GM12878 (cell line): ENCODE data around the gene ARFGAP2. TPM values are rescaled to one million over a fixed set of nuclear protein-coding genes. Genes with fewer than 3 reads are reported as not detected.
"Not testable (repeated sequence)": the region's sequence is repeated elsewhere in the genome, so short reads cannot be mapped to it uniquely, and the experiment has no call there.

Source experiments
- ATAC-seq: fragments of 200-7000 bp; cut with Tn5 transposase; 3 replicates; pipeline ENCODE4 v1.9.1; 2020; ENCODE audit warnings: mild to moderate bottlenecking, moderate library complexity
- BruUV-seq: library from RNA; stranded (reverse); fragments of 400-500 nt; replicated peaks from 2 replicates; lab custom pipeline; 2021; lab: Mats Ljungman, UMichigan
- CTCF ChIA-PET: fragments of 300-600 bp; sonication (Branson Sonifier 250); formaldehyde crosslinking; extraction: SDS; loops from one replicate; lab custom pipeline; 2021; ENCODE audit warnings: inconsistent platforms; lab: Yijun Ruan, JAX
- POLR2A ChIA-PET: fragments of 350-600 bp; formaldehyde crosslinking; extraction: SDS; loops from one replicate; lab custom pipeline; 2021; ENCODE audit warnings: inconsistent platforms; lab: Charles Lee
- RAD21 ChIA-PET: fragments of 300-600 bp; sonication (Branson Sonifier 250); formaldehyde crosslinking; loops from one replicate; lab custom pipeline; 2023; ENCODE audit warnings: antibody characterized with exemption; ENCODE audit not compliant: unreplicated experiment; lab: Charles Lee
- SMC1A ChIA-PET: fragments of 300-600 bp; sonication (Branson Sonifier 250); formaldehyde crosslinking; loops from one replicate; lab custom pipeline; 2023; ENCODE audit not compliant: unreplicated experiment, uncharacterized antibody; lab: Charles Lee
- DNase-seq: peaks from one replicate; pipeline ENCODE4 v3.0.0-alpha.2; 2011; ENCODE audit warnings: low read depth, low spot score
- FAIRE-seq: peaks from 3 replicates; lab custom pipeline; 2011; peaks lifted over from hg19 to GRCh38; lab: Jason Lieb, UNC
- H2AFZ ChIP-seq: 2 replicates; pipeline ENCODE4 v1.6.0; 2011; ENCODE audit warnings: low read depth, low read length, control low read depth; ENCODE audit not compliant: control insufficient read depth
- H3K27ac ChIP-seq: 2 replicates; pipeline ENCODE4 v1.5.1; 2011; ENCODE audit warnings: control low read depth; ENCODE audit not compliant: control insufficient read depth, insufficient read depth
- H3K27me3 ChIP-seq, 2 experiments: replicated peaks in 1 of 2; 2 replicates each; pipeline versions ENCODE4 v1.6.0 to v1.6.1; 2011; ENCODE audit warnings: low read length in 1 of 2; ENCODE audit not compliant: control insufficient read depth in 2 of 2, insufficient read depth in 2 of 2
- H3K36me3 ChIP-seq, 2 experiments: 2 replicates each; pipeline ENCODE4 v1.5.1; 2011; ENCODE audit warnings: low read length in 1 of 2; ENCODE audit not compliant: control insufficient read depth in 2 of 2, insufficient read depth in 2 of 2
- H3K4me1 ChIP-seq: 2 replicates; pipeline ENCODE4 v1.6.1; 2011; ENCODE audit warnings: mild to moderate bottlenecking, low read length, moderate library complexity, mixed read lengths; ENCODE audit not compliant: control insufficient read depth, insufficient read depth
- H3K4me2 ChIP-seq: 2 replicates; pipeline ENCODE4 v1.6.0; 2011; ENCODE audit warnings: control low read depth; ENCODE audit not compliant: control insufficient read depth, insufficient read depth
- H3K4me3 ChIP-seq: fragments of 200-600 bp; sonication (generic); 2 replicates; pipeline ENCODE4 v1.5.1; 2016
- H3K79me2 ChIP-seq: 2 replicates; pipeline ENCODE4 v1.6.0; 2011; ENCODE audit warnings: low read length; ENCODE audit not compliant: control insufficient read depth, insufficient read depth
- H3K9ac ChIP-seq: 2 replicates; pipeline ENCODE4 v1.8.0; 2011; ENCODE audit warnings: low read length, control low read depth, mixed read lengths; ENCODE audit not compliant: control insufficient read depth, insufficient read depth
- H3K9me3 ChIP-seq: replicated peaks from 3 replicates; pipeline ENCODE4 v1.5.1; 2011; ENCODE audit warnings: mild to moderate bottlenecking, low read length; ENCODE audit not compliant: control insufficient read depth, insufficient read depth
- H4K20me1 ChIP-seq: 2 replicates; pipeline ENCODE4 v1.6.0; 2011; ENCODE audit not compliant: control insufficient read depth, insufficient read depth
- BMI1 ChIP-seq: fragments of 450-650 bp; IDR thresholded peaks from 2 replicates; pipeline ENCODE4 v1.6.1; 2016; ENCODE audit warnings: mild to moderate bottlenecking, moderate library complexity, borderline replicate concordance
- CBX5 ChIP-seq: sonication (generic); IDR thresholded peaks from 2 replicates; pipeline ENCODE4 v1.6.1; 2016; ENCODE audit warnings: low read depth, moderate library complexity, mild to moderate bottlenecking, inconsistent platforms
- POLR2AphosphoS5 ChIP-seq: IDR thresholded peaks from 2 replicates; pipeline ENCODE4 v1.6.1; 2011; ENCODE audit warnings: mild to moderate bottlenecking, low read length, inconsistent platforms
- RELB ChIP-seq: fragments of 450-650 bp; IDR thresholded peaks from 2 replicates; pipeline ENCODE4 v1.6.1; 2017; ENCODE audit warnings: low read depth, mild to moderate bottlenecking, moderate library complexity
- SREBF1 ChIP-seq: IDR thresholded peaks from 2 replicates; pipeline ENCODE4 v1.6.1; 2012; ENCODE audit warnings: mild to moderate bottlenecking, low read length
- TARDBP ChIP-seq: IDR thresholded peaks from 2 replicates; pipeline ENCODE4 v1.6.1; 2016; ENCODE audit warnings: borderline replicate concordance
- ZNF24 ChIP-seq: fragments of 450-650 bp; IDR thresholded peaks from 2 replicates; pipeline ENCODE4 v1.6.1; 2017; ENCODE audit warnings: antibody characterized with exemption, mild to moderate bottlenecking
- WGBS: methylation state at CpG from one replicate; pipeline ENCODE4 v1.1.6; 2016; ENCODE audit warnings: low lambda C conversion rate; ENCODE audit not compliant: insufficient replicate concordance, insufficient coverage; ENCODE audit errors: missing lambda C conversion rate; 5-methylcytosine and 5-hydroxymethylcytosine counted together
- in situ Hi-C: fragments of 300-500 bp; cut with MboI; formaldehyde crosslinking; loops from 9 replicates; pipeline ENCODE4 v1.14.3; 2018; ENCODE audit warnings: mixed read lengths
- intact Hi-C: fragments of 100-400 bp; cut with micrococcal nuclease; formaldehyde crosslinking; loops from one replicate; pipeline ENCODE4 v1.14.2; 2022; ENCODE audit not compliant: unreplicated experiment
- polyA plus RNA-seq, 11 experiments: library from polyadenylated mRNA; depleted of rRNA in 4 of 11; unstranded in 6 of 11; stranded (reverse) in 5 of 11; fragments of >200 nt; fragmentation: Nextera tagmentation in 4 of 11; fragmentation: Illumina TruSeq in 1 of 11; extraction: Ambion mirVana in 4 of 11; extraction: Trizol in 1 of 11; gene quantifications; 1 replicate in 1 of 11; 2 replicates in 10 of 11; pipeline versions ENCODE4 v1.2.1 to v1.2.3, GENCODE V29; 2011 to 2016; ENCODE audit warnings: inconsistent platforms in 2 of 11, missing spikeins in 2 of 11, low read depth in 1 of 11
- total RNA-seq, 4 experiments: library from RNA; depleted of rRNA in 3 of 4; stranded (reverse); fragments of >200 nt in 3 of 4; fragmentation: Illumina TruSeq in 1 of 4; extraction: Trizol in 1 of 4; gene quantifications; 2 replicates each; pipeline versions ENCODE4 v1.2.1 to v1.2.3, GENCODE V29; 2013 to 2021
- TF ChIP-seq, protein P1 (sequence below): fragments of 450-650 bp; IDR thresholded peaks from 2 replicates; pipeline ENCODE4 v1.6.1; 2017; ENCODE audit warnings: mild to moderate bottlenecking, low read depth, inconsistent platforms; ENCODE audit not compliant: poor library complexity, severe bottlenecking
- TF ChIP-seq, protein P2 (sequence below): IDR thresholded peaks from 2 replicates; pipeline ENCODE4 v1.6.1; 2012; ENCODE audit warnings: low read depth, low read length, improper control_type of control experiment

The ARFGAP2 gene
- total and polyA plus RNA-seq, 10 of the 15 experiments (the other 5 are each of a cell fraction or from before 2014, with no cell fraction given), result 20.9 to 100 (median 75.5) TPM

GRCh38 chr11:47192111-47192510 is 15.4 kb upstream of the ARFGAP2 start:
- Histone ChIP-seq H4K20me1 (no peaks in the 10 kb centered on the region), H3K27ac (no peak overlapping the region), H3K9me3 (no peaks in the 10 kb centered on the region), H3K79me2 (no peaks in the 10 kb centered on the region), H3K4me1 (peaks cover 4% of the 10 kb centered on the region; the same call in 1 of the 2 replicates), H3K36me3 (no peaks in the 10 kb centered on the region), H2AFZ (no peak overlapping the region), H3K4me2 (no peak overlapping the region), H3K27me3 (peaks cover 0 to under 1% of the 10 kb centered on the region in 2 experiments; a peak in 2 of 4 replicates), H3K9ac (no peak overlapping the region), H3K4me3 (no peak overlapping the region)
- ChIA-PET RAD21 (no interaction called here), CTCF (no interaction called here), SMC1A (interaction anchor here (1.4 kb wide), 1 partner anchor 13 kb away, joined by 3 read pairs; no protein-coding TSS in a partner anchor), POLR2A (interaction anchor here (0.6 to 0.7 kb wide), 2 partner anchors 105 to 330 kb away, joined by 3 to 4 read pairs; no protein-coding TSS in a partner anchor)
- in situ Hi-C loops, result no loop called here
- TF ChIP-seq, protein P1, sequence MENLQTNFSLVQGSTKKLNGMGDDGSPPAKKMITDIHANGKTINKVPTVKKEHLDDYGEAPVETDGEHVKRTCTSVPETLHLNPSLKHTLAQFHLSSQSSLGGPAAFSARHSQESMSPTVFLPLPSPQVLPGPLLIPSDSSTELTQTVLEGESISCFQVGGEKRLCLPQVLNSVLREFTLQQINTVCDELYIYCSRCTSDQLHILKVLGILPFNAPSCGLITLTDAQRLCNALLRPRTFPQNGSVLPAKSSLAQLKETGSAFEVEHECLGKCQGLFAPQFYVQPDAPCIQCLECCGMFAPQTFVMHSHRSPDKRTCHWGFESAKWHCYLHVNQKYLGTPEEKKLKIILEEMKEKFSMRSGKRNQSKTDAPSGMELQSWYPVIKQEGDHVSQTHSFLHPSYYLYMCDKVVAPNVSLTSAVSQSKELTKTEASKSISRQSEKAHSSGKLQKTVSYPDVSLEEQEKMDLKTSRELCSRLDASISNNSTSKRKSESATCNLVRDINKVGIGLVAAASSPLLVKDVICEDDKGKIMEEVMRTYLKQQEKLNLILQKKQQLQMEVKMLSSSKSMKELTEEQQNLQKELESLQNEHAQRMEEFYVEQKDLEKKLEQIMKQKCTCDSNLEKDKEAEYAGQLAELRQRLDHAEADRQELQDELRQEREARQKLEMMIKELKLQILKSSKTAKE, result no peak
- TF ChIP-seq CBX5 (no peak), POLR2AphosphoS5 (no peak), RELB (no peak), BMI1 (no peak), ZNF24 (no peak), TARDBP (no peak), SREBF1 (no peak)
- TF ChIP-seq, protein P2, sequence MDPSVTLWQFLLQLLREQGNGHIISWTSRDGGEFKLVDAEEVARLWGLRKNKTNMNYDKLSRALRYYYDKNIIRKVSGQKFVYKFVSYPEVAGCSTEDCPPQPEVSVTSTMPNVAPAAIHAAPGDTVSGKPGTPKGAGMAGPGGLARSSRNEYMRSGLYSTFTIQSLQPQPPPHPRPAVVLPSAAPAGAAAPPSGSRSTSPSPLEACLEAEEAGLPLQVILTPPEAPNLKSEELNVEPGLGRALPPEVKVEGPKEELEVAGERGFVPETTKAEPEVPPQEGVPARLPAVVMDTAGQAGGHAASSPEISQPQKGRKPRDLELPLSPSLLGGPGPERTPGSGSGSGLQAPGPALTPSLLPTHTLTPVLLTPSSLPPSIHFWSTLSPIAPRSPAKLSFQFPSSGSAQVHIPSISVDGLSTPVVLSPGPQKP, result no peak
- 63% methylated on average over 4 of the region's 4 CpGs for WGBS
- DNase-seq (no peak), FAIRE-seq (no peak), ATAC-seq (no peak)
- no TSS peak for BruUV-seq
- intact Hi-C loops, result no loop called here

DNA sequence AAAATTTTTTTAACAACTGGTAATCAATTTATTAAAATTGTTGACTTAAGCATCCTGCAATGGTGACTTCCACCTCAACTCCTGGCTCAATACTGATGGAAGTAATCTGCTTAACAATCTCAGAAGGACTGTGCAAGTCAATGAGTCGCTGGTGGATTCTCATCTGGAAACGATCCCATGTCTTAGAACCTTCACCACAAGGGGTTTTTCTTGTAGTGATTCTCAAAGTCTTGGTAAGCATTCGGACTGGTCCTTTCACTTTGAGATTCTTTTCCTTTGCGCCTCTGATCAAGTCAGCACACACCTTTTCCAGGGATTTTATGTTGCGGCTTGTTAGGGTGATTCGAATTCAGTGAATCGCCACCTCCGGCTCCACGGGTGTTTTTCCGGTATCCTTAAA is 14.5 kb upstream of the ARFGAP2 start:
- H3K4me1 ChIP-seq, result peaks cover 11% of the 10 kb centered on the region
- DNase-seq, H4K20me1 ChIP-seq, BruUV-seq, H3K9me3 ChIP-seq, ATAC-seq, H3K27me3 ChIP-seq, POLR2A ChIA-PET, RAD21 ChIA-PET, H3K4me3 ChIP-seq, H3K9ac ChIP-seq, intact Hi-C loops, H2AFZ ChIP-seq, H3K4me2 ChIP-seq, H3K27ac ChIP-seq, H3K36me3 ChIP-seq, in situ Hi-C loops, CTCF ChIA-PET, FAIRE-seq, H3K79me2 ChIP-seq: not testable (repeated sequence)
- SMC1A ChIA-PET, result interaction anchor here (1.4 kb wide), 1 partner anchor 14 kb away, joined by 3 read pairs; no protein-coding TSS in a partner anchor
- WGBS, result 58% methylated on average over 10 of the region's 10 CpGs
